ENCODE data around the gene IL32.

The IL32 gene, protein sequence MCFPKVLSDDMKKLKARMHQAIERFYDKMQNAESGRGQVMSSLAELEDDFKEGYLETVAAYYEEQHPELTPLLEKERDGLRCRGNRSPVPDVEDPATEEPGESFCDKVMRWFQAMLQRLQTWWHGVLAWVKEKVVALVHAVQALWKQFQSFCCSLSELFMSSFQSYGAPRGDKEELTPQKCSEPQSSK

DNA sequence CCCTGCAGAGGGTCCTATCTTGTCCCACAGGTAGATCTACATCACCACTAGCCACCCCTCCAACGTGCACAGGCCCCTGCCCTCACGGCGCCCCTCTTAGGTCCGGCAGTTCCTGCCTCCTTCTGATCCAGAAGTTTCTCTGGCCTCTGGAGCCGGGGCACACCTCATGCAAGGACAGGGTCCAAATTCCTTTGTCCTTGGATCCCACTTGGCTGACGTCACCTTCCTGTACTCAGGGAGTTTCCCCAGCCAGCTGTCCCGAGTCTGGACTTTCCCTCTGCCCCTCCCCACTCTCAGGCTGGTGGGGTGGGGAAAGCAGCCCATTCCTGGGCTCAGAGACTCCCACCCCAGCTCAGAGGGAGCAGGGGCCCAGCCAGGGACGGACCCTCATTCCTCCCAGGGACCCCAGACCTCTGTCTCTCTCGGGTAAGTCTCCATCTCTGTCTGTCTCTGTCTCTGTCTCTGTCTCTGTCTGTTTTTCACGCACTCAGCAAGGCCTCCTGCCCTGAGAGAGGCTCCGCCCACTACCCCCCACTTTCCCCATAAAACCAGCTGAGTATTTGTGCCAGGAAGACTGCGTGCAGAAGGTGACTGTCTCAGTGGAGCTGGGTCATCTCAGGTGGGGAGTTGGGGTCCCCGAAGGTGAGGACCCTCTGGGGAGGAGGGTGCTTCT, at the start of gene IL32:
Gene IL32, plus strand, starts transcription at position 572 of the 673 bp plus-strand sequence. CDS start 172 bp downstream, outside the sequence.
- no peak for DNase-seq

DNA sequence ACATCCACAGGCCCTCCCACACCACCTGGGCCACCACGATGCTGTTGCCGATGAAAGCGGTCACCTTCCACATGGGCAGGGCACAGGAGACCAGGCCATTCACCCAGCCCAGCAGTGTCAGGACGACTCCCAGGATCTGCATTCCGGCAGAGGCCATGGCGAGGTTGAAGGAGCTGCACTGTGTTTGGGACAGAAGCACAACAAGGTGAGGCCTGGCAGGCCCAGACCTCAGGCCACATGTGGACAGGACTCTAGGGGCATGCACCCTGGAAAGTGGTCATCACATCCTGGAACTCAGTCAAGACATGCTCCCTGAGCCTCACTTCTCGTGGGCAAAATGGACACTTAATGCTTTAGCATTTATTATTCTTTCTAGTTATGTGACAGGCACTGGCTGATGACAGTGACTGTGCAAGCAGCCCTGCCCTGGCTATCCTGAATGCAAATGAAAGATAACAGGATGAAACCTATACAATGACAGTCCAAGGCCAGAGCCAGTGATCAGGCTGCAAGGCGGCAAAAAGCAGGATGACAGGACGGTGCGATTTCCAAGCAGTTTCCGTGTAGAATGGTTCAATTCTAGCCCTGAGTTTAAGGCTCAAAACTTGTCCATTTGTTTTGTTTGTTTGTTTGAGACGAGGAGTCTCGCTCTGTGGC, 49.4 kb upstream of the IL32 start:
- no peak for DNase-seq

DNA sequence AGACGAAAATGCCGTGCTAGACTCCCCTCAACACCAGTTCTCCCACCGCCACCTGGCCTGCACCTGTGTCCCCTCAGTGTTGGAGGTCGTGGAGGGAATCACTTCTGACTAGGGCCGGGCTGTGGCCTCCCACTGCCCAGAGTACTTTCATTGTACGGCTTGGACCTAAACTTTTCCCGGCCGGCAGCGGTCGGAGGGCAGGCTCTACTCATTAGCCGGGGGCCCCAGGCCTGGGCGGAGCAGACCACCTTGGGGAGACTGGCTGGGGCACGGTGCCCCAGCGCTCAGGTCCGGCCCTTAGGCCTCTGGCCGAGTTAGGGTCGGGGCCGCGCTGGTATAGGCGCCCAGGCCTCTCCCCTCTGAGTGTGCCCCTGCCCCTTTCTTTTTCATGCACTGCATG, 48.1 kb upstream of the IL32 start:
- no peak for DNase-seq

DNA sequence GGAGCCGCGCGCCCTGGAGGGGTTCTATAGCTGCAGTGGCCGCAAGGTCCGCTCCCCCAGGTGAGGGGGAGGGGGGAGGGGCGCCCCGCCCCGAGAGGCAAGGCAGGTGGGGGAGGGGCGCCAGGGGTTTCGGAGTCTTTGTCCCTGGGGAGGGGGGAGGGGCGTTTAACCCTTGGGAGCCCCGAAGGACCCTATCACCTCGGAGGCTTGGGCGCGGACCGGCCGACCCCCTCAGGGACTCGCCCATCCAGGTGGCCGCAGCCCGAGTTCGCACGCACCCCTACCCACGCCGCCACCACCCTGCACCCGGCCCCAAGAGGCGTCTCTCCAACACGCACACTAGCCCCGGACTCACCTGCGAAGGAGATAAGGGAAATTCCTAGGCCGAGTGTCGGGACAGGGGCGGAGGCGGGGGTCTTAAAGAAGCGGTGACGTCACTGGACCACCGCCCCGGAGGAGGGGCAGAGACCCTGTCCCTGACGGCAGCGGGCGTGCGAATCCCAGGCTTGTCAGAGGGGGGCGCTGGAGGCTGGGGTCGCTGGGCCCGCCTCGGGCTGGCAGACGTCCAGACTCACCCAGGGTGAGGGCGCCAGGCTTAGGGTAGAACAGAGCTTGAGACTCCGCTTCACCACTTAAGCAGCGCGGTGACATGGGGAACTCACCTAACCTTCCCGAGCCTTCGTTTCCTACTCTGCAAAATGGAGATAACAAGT, 47.5 kb upstream of the IL32 start, which contains the start of gene CLDN6:
Gene CLDN6, minus strand, starts transcription at position 390 of the 713 bp plus-strand sequence. CDS start 2,162 bp downstream, outside the sequence.
- DNase-seq, result peak; percentile 72

DNA sequence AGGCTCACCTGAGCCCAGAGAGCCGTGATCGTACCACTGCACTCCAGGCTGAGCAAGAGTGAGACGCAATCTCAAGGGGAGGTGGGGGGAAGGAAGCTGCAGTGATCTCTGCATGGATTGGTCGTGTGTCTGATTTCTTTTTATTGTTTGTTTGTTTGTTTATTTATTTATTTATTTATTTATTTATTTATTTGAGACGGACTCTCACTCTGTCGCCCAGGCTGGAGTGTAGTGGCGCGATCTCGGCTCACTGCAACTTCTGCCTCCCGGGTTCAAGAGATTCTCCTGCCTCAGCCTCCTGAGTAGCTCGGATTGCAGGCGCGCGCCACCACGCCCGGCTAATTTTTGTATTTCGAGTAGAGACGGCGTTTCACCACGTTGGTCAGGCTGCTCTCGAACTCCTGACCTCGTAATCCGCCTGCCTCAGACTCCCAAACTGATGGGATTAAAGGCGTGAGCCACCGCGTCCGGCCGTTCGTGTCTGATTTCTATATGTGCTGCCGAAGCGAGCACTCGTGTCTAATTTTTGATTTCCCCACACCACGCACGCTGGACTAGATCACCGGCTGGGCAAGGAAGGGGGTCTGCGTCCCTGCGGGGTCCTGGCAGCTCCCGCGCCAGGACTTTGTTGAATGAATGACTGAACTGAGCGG, 45.7 kb upstream of the IL32 start:
- DNase-seq, result no peak

DNA sequence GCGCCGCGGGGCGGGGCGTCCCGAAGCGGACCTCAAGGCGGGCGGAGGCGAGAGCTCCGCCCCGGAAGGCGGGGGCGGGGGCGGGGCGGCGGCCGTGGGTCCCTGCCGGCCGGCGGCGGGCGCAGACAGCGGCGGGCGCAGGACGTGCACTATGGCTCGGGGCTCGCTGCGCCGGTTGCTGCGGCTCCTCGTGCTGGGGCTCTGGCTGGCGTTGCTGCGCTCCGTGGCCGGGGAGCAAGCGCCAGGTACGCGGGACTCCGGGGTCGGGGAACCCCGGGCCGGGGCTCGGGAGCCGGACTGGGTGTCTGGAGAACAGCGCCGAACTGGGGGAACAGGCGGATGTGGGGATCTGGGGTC, 45.2 kb upstream of the IL32 start, which contains the start of gene TNFRSF12A:
Gene TNFRSF12A, plus strand, starts transcription at position 122 of the 357 bp plus-strand sequence. Its CDS starts 30 bp downstream, at position 152.
- peak; percentile 89 for DNase-seq

DNA sequence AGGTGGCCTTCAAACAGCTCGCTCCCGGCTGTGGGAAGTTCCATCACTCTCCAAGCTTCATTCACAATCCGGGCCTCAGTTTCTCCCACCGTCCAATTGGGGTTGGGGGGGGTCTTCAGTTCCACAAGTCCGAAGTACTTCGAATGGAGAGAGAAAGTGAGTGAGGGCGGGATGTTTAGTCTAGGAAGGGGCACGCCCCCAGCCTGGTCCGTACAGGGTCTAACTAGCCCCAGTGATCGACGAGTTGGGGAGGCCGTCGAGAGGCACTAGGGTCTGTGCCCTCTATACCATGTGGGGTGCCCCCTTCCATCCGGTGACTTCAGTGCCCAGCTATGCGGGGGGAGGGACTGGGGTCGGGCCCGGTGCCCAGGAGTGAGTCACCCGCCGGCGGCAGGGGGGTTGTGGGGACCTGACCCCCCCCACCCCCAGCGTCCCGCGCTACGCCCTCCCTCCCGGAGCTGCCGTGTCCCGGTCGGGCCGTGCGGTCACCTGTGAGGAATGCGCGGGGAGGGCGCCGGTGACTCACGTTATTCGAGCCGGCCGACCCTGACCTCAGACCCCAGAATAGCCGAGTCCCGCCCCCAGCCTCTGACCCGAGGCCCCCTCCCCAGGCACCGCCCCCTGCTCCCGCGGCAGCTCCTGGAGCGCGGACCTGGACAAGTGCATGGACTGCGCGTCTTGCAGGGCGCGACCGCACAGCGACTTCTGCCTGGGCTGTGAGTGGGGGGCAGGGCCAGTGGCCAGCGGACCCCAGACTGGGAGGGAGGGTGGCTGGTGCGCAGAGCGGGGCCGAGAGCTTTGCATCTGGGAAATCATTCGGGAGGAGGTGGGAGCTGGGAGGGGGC, 44.6 kb upstream of the IL32 start:
- DNase-seq, result no peak

DNA sequence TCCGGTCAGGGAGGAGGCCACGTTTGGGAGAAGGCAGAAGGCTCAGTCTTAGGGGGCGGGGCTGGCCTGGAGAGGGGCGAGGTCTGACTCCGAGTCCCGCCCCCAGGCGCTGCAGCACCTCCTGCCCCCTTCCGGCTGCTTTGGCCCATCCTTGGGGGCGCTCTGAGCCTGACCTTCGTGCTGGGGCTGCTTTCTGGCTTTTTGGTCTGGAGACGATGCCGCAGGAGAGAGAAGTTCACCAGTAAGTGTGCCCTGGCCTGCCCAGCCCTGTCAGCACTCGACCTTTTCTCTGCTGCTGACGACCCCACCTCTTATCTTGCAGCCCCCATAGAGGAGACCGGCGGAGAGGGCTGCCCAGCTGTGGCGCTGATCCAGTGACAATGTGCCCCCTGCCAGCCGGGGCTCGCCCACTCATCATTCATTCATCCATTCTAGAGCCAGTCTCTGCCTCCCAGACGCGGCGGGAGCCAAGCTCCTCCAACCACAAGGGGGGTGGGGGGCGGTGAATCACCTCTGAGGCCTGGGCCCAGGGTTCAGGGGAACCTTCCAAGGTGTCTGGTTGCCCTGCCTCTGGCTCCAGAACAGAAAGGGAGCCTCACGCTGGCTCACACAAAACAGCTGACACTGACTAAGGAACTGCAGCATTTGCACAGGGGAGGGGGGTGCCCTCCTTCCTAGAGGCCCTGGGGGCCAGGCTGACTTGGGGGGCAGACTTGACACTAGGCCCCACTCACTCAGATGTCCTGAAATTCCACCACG, 43.8 kb upstream of the IL32 start:
- peak; percentile 81 for DNase-seq

DNA sequence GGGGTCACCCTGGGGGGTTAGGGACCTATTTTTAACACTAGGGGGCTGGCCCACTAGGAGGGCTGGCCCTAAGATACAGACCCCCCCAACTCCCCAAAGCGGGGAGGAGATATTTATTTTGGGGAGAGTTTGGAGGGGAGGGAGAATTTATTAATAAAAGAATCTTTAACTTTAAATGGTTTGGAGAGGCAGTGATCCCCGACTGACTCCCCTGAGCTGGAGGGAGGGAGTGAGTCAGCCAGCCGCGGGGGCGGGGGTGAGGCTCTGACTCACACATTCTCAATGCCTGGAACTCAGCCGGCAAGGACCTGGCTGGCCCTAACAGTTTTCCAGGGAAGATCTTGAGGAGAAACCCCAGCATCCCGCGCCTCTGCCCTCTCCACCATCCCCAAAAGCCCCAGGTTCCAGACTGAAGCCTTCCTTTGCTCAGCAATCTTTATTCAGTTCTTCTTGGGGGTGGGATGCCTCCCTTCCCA, 43.2 kb upstream of the IL32 start:
- DNase-seq, result peak; percentile 78

DNA sequence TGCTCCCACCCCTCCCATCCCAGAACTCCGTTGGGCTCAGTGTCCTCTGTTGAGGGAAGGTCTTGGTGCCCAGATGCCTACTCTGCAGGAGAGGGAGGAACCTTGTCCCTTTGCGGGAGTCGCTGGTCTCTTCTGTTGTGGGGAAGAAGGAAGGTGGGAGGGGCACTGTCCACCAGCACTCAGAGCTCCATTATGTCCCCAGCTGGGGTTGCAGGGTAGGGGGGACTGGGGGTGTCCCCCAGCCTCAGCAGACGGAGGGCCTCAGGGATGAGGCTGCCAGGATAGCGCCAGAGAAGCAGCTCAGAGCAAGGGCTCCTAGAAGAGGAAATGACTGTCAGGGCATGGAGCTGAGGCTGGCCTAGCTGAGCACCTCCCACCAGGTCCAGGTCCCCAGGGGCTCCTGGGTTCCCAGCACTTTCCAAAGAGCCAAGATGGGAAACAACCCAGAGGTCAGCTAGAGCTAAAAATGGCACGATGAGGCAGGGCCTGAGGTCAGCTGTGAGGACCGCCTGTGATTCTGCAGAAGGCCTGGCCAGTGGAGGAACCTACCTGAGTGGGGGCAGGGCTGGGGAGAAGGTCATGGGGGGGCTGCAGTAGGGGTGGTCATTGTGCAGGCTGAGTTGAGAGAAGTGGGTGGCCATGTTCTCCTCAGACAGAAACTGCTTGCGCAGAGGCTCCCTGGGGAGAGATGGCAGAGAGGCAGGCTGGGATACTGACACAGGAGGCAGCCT, 42.6 kb upstream of the IL32 start:
- no peak for DNase-seq

DNA sequence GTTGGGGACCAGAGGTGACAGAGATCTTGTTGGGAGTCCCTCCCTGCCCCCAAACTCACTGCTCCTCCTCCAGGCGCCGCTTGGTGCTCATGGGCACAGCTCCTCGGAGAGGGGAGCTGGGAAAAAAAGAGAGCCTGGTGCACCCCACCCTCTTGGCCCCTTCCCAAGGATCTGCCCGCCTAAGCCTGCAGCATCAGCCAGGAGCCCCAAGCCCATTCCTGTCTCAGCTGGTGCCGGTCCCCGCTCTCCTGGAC, 42.1 kb upstream of the IL32 start:
- no peak for DNase-seq

DNA sequence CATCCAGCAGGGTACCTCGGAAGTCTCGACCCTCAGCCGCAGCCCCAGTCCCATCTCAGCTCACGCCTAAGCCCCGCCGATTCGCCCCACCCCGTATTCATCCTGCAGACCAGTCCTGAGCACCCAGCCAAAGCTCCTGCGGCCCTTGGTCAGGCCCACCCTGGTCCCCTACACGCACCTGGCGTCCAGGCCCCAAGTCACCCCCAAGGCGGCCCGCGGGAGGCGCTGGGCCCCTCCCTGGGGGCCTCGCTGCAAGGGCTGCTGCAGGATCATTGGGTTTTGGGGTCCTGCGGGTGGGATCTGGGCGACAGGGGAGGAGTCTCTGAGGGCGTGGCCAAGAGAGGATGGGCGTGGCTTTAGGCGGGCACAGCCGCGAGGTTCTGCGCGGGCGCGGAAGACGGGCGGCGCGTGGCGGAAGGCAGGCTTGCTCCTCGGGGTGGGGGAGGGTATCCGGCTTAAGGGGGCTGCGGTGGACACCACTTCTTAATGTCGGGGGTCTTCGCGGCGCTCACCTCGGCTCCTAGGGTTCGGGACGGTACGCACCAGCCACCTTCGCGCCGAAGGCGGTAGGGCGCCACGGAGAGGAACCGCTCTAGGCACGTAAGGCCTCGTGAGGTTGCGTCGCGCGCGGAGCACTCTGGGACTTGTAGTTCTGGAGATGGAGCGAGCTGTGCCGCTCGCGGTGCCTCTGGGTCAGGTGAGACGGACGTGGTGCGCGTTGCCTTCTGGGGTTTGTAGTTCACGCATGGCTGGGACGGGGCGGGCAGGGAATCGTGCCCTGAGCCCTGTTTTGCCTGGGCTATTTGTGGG, 41.6 kb upstream of the IL32 start, which contains the start of the genes HCFC1R1 and THOC6:
Gene HCFC1R1, minus strand, starts transcription at position 274 of the 810 bp plus-strand sequence. Its CDS starts 1 bp downstream, at position 273.
Gene THOC6, plus strand, starts transcription at position 367 of the 810 bp plus-strand sequence. Its CDS starts 292 bp downstream, at position 659.
- peak; percentile 99 for DNase-seq

DNA sequence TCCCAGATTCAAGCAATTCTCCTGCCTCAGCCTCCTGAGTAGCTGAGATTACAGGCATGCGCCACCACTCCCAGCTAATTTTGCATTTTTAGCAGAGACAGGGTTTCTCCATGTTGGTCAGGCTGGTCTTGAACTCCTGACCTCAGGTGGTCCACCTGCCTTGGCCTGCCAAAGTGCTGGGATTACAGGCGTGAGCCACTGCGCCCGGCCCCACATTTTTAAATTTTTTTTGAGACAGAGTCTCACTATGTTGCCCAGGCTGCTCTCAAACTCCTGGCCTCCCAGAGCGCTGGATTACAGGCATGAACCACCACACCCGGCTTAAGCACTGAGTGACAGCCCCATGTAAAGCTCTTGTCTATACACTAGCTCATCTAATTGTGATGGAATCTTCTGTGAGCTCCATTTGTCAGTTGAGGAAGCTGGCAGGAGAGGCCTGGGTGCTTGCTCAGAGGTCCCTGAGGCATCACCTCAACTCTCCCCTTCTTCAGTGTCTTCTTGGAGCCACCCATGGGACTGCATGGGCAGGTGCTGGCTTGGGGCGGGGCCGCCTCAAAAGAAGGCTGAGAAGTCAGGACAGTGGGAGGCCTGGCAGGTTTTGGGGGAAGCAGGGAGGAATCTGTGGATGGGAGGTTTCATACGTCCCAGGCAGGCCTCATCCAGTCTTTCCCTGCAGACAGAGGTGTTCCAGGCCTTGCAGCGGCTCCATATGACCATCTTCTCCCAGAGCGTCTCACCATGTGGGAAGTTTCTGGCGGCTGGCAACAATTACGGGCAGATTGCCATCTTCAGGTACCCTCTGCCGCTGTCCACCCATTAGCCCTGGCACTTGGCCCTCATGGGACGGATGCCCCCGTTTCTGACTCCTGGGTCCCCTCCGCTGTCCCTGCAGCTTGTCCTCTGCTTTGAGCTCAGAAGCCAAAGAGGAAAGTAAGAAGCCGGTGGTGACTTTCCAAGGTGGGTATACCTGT, 40.1 kb upstream of the IL32 start:
- DNase-seq, result no peak

DNA sequence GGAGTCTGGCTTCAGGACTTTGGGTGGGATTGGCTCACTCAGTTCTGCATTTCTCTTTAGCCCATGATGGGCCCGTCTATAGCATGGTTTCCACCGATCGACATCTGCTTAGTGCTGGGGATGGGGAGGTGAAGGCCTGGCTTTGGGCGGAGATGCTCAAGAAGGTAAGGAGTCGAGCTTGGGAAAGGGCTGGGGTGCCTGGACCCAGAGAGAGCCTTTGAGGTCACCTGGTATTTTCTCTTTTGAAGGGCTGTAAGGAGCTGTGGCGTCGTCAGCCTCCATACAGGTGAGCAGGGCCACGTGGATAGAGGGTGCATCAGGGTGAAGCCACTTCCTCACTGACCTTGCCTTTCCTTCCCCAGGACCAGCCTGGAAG, 39.4 kb upstream of the IL32 start:
- DNase-seq, result no peak

DNA sequence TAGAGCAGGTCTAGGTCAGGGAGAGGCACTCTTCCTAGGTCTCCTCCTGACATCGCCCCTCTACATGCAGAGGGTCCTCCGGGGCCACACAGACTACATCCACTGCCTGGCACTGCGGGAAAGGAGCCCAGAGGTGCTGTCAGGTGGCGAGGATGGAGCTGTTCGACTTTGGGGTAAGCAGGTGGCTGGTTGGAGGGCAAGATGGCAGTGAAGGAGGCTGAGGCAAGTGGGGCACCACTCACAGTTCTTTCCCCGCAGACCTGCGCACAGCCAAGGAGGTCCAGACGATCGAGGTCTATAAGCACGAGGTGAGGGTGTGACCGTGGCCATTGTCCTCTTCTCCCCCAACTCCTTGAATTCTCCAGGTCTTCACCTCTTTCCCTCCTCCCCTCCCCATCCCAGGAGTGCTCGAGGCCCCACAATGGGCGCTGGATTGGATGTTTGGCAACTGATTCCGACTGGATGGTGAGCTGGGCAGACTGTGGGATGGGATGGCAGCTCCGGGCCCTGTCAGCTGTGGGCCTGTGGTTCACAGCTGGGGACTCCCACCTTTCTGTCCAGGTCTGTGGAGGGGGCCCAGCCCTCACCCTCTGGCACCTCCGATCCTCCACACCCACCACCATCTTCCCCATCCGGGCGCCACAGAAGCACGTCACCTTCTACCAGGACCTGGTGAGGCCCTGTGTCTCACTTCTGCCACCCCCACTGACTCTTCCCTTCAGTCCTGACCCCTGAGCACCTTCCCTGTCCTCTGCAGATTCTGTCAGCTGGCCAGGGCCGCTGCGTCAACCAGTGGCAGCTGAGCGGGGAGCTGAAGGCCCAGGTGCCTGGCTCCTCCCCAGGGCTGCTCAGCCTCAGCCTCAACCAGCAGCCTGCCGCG, 38.6 kb upstream of the IL32 start:
- no peak for DNase-seq

DNA sequence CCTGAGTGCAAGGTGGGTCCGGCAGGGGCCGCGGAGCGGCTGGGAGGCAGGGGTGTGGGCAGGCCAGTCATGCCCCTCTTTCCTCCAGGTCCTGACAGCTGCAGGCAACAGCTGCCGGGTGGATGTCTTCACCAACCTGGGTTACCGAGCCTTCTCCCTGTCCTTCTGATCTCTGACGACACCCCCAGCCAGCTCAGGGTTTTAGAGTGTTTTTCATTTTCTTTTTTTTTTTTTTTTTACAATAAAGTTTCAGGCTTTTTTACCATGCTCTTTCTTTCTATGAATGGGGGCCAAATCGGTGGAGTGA, 38.0 kb upstream of the IL32 start:
- DNase-seq, result no peak

DNA sequence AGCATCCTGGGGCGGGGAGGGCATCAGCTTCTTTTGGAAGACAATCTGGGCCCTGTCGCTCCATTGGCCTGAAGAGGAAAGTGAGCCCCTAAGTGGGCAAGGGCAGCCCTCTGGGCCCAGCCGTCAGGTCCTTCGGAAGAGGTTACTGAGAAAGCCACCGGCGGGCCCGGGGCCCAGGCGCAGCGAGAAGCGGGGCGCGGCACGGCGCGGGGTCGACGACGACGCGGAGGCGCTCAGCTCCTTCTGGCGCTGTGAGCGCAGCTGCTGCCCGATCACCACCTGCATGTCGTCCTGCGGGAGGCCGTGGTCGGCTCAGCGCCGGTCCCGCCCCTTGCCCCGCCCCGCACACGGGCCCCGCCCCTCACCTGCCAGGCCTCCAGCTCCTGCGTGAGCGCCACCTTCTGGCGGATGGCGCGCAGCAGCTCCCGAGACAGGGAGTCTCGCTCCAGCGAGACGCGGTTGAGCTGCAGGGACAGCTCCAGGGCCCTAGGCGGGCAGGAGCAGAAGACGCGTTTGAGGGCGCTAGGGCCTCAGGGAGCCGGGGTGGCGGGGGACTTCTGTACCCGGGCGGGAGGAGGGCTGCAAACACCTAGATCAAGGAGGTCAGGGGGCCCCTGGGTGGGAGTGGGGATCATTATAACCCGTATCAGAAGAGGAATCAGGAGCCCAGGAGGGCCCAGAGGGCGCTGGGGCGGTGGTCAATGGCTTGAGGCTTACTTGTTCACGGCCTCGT, 37.3 kb upstream of the IL32 start:
- peak; percentile 93 for DNase-seq

All from eye (tissue), 1 donor.